Measurements from ENCODE around the gene FAM76A. TPM values are rescaled to one million over a fixed set of nuclear protein-coding genes. Genes with fewer than 3 reads are reported as not detected.

The FAM76A gene
- 7.1 to 13.5 TPM (median 12.0 TPM) in 3 replicates for polyA plus RNA-seq
- 10.9 TPM for polyA plus RNA-seq (2011; ENCODE audit: low read depth)
- 6.5 and 7.4 TPM in 2 replicates for polyA plus RNA-seq (2011; cell fraction: cytosol; rRNA removed)
- 13.1 and 14.0 TPM in 2 replicates for polyA plus RNA-seq (2011; cell fraction: nucleus; rRNA removed)
- polyA plus RNA-seq (2012; ENCODE audit: low replicate concordance): 6.9 and 8.1 TPM in 2 replicates
- 2.9 to 14.7 TPM (median 9.7 TPM) in 3 replicates for polyA minus RNA-seq
- 6.1 TPM for polyA minus RNA-seq (2011; cell fraction: cytosol; rRNA and poly(A)+ RNA removed)
- 4.1 and 13.0 TPM in 2 replicates for polyA minus RNA-seq (2011; cell fraction: nucleus; rRNA and poly(A)+ RNA removed)

DNA sequence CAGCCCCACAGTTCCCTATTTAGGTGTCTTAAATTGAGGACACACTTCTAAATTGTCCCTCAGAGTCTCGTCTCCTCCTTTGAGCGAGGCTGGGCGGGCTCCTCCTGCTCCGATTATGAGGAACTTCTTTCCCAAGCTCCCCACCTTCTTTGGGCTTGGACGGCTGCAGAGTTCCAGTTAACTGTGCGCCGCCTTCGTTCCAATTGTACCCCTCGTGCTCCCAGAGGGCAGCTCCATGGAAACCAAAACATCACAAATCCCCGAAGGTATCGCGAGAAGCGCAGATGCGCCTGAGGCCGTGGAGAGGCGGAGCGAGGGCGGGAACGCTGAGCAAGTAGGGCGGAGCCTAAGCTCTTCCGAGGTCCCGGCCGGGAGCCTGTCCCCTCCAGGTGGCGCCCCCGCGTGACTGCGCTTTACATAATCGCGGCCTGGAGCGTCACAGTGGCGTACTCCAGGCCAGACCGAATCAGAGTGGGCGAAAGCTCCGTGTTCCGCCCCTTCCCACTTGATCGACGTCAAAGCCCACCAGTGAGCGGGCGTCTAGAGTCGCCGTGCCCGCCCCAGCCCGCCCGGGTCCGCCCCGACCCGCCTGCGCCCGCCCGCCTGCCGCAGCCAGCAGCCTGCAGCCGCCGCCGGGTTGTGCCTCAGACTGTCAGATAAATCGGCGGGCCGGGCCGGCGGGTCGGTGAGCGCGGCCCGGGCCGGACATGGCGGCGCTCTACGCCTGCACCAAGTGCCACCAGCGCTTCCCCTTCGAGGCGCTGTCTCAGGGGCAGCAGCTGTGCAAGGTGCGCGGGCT, at the start of gene FAM76A:
FAM76A (plus strand) TSS at position 588 of the 799 bp plus-strand sequence; CDS start at position 708, 120 bp downstream.
- Histone ChIP-seq H3K4me2 (ENCODE audit: control insufficient read depth, extremely low read depth, insufficient read depth, low read depth, low read length) (peak within 1 kb of the TSS; percentile 98), H3K9ac (ENCODE audit: control insufficient read depth, extremely low read depth, insufficient read depth, low read length) (peak within 1 kb of the TSS; percentile 89), H3K36me3 (ENCODE audit: control insufficient read depth in 2 of 2, extremely low read depth in 1 of 2, insufficient read depth in 2 of 2, low read length in 2 of 2) (peaks cover 0 to 2% of the 10 kb centered on the region in 2 experiments), H4K20me1 (ENCODE audit: control insufficient read depth, extremely low read depth, insufficient read depth, low read length) (no peaks in the 10 kb centered on the region), H3K27ac (ENCODE audit: control insufficient read depth, insufficient read depth, low read length) (peak within 1 kb of the TSS; percentile 94), H3K27me3 (ENCODE audit: control insufficient read depth, extremely low read depth, insufficient read depth, low read length) (no peaks in the 10 kb centered on the region), H2AFZ (ENCODE audit: control insufficient read depth, low read length) (peak within 1 kb of the TSS; percentile 90), H3K9me1 (ENCODE audit: control insufficient read depth, extremely low read depth, insufficient read depth, low read length) (peaks cover 2% of the 10 kb centered on the region), H3K4me3 (ENCODE audit: control insufficient read depth in 2 of 3, extremely low read depth in 1 of 3, insufficient read depth in 2 of 3, low read depth in 1 of 3, low read length in 3 of 3) (peak within 1 kb of the TSS; percentile 70 to 91 (median 88)), H3K79me2 (ENCODE audit: control insufficient read depth, insufficient read depth, low read length) (peaks cover 6% of the 10 kb centered on the region), H3K4me1 (ENCODE audit: control insufficient read depth, extremely low read depth, insufficient read depth, low read length) (peaks cover 15% of the 10 kb centered on the region), H3K9me3 (ENCODE audit: control insufficient read depth, low read depth, low read length) (no peaks in the 10 kb centered on the region)
- FAIRE-seq (peak; percentile 86), DNase-seq (ENCODE audit: low read depth, low spot score) (peak; percentile 90)
- dilution Hi-C loops (cut with MboI; ENCODE audit: extremely low pct_ligation_motif_present, low sequenced_read_pairs): no loop called here
- TF ChIP-seq, protein P1, sequence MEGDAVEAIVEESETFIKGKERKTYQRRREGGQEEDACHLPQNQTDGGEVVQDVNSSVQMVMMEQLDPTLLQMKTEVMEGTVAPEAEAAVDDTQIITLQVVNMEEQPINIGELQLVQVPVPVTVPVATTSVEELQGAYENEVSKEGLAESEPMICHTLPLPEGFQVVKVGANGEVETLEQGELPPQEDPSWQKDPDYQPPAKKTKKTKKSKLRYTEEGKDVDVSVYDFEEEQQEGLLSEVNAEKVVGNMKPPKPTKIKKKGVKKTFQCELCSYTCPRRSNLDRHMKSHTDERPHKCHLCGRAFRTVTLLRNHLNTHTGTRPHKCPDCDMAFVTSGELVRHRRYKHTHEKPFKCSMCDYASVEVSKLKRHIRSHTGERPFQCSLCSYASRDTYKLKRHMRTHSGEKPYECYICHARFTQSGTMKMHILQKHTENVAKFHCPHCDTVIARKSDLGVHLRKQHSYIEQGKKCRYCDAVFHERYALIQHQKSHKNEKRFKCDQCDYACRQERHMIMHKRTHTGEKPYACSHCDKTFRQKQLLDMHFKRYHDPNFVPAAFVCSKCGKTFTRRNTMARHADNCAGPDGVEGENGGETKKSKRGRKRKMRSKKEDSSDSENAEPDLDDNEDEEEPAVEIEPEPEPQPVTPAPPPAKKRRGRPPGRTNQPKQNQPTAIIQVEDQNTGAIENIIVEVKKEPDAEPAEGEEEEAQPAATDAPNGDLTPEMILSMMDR (optimal IDR thresholded peaks at IDR 0.05 in 1 of 3, IDR thresholded peaks at IDR 0.05 in 1 of 3, conservative IDR thresholded peaks at IDR 0.05 in 1 of 3; ENCODE audit: extremely low read depth in 1 of 3, insufficient read depth in 2 of 3, low read length in 3 of 3): peak; percentile 34 to 80 (median 54)
- TF ChIP-seq EZH2 (IDR thresholded peaks at IDR 0.05; ENCODE audit: low read length): no peak

DNA sequence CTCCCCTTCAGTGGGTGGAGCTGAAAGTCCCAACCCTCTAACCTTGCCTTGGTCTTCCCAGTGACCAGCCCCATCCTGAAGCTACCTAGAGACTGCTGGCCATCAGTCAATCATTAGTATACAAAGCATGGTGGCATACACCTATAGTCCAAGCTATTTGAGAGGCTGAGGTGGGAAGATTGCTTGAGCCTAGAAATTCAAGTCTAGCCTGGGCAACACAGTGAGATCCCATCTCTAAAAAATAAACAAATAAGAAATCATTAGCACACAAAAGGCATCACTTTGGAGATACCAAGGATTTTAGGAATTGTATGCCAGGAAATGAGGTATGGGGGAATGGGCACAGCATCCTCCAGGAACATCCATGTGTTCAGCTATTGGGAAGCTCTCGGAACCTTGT, 49.4 kb upstream of the FAM76A start:
- FAIRE-seq (no peak), DNase-seq (ENCODE audit: low read depth, low spot score) (no peak)
- TF ChIP-seq, protein P1 (optimal IDR thresholded peaks at IDR 0.05 in 1 of 3, IDR thresholded peaks at IDR 0.05 in 1 of 3, conservative IDR thresholded peaks at IDR 0.05 in 1 of 3; ENCODE audit: extremely low read depth in 1 of 3, insufficient read depth in 2 of 3, low read length in 3 of 3): no peak
- TF ChIP-seq EZH2 (IDR thresholded peaks at IDR 0.05; ENCODE audit: low read length): no peak

More for the DNA sequence above, 49.4 kb upstream of the FAM76A start:
- Histone ChIP-seq H3K27me3 (ENCODE audit: control insufficient read depth, extremely low read depth, insufficient read depth, low read length) (no peaks in the 10 kb centered on the region), H4K20me1 (ENCODE audit: control insufficient read depth, extremely low read depth, insufficient read depth, low read length) (no peaks in the 10 kb centered on the region), H3K9me1 (ENCODE audit: control insufficient read depth, extremely low read depth, insufficient read depth, low read length) (no peaks in the 10 kb centered on the region), H3K36me3 (ENCODE audit: control insufficient read depth in 2 of 2, extremely low read depth in 1 of 2, insufficient read depth in 2 of 2, low read length in 2 of 2) (no peaks in the 10 kb centered on the region), H3K4me3 (ENCODE audit: control insufficient read depth in 2 of 3, extremely low read depth in 1 of 3, insufficient read depth in 2 of 3, low read depth in 1 of 3, low read length in 3 of 3) (no peak overlapping the region), H2AFZ (ENCODE audit: control insufficient read depth, low read length) (no peak overlapping the region), H3K9me3 (ENCODE audit: control insufficient read depth, low read depth, low read length) (no peaks in the 10 kb centered on the region), H3K4me2 (ENCODE audit: control insufficient read depth, extremely low read depth, insufficient read depth, low read depth, low read length) (no peak overlapping the region), H3K4me1 (ENCODE audit: control insufficient read depth, extremely low read depth, insufficient read depth, low read length) (peaks cover 11% of the 10 kb centered on the region), H3K27ac (ENCODE audit: control insufficient read depth, insufficient read depth, low read length) (no peak overlapping the region), H3K9ac (ENCODE audit: control insufficient read depth, extremely low read depth, insufficient read depth, low read length) (no peak overlapping the region), H3K79me2 (ENCODE audit: control insufficient read depth, insufficient read depth, low read length) (peaks cover 6% of the 10 kb centered on the region)
- dilution Hi-C loops (cut with MboI; ENCODE audit: extremely low pct_ligation_motif_present, low sequenced_read_pairs): no loop called here
